ENCODE data around the gene SLC6A8. TPM values are rescaled to one million over a fixed set of nuclear protein-coding genes. Genes with fewer than 3 reads are reported as not detected.

SLC6A8 gene
- total RNA-seq, 1 donor from 2014 or later: 56.8 TPM

GRCh38 chrX:153725039-153725831 lies 37.5 kb downstream of the SLC6A8 start:
- Mint-ChIP-seq H3K9me3 (no peaks in the 10 kb centered on the region), H3K27me3 (no peaks in the 10 kb centered on the region)

DNA sequence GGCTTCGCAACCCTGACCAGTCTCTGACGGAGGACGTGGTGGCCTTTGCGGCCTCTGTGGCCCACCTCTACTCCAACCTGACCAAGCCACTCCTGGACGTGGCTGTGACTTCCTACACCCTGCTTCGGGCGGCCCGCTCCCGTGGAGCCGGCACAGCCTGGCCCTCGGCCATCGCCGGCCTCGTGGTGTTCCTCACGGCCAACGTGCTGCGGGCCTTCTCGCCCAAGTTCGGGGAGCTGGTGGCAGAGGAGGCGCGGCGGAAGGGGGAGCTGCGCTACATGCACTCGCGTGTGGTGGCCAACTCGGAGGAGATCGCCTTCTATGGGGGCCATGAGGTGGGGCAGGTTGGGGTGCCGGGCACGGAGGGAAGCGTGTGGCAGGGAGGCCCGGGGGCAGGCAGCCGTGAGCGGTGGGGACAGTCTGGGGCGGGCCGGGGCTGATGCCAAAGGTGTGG lies 38.1 kb downstream of the SLC6A8 start:
- TF ChIP-seq, protein P1, sequence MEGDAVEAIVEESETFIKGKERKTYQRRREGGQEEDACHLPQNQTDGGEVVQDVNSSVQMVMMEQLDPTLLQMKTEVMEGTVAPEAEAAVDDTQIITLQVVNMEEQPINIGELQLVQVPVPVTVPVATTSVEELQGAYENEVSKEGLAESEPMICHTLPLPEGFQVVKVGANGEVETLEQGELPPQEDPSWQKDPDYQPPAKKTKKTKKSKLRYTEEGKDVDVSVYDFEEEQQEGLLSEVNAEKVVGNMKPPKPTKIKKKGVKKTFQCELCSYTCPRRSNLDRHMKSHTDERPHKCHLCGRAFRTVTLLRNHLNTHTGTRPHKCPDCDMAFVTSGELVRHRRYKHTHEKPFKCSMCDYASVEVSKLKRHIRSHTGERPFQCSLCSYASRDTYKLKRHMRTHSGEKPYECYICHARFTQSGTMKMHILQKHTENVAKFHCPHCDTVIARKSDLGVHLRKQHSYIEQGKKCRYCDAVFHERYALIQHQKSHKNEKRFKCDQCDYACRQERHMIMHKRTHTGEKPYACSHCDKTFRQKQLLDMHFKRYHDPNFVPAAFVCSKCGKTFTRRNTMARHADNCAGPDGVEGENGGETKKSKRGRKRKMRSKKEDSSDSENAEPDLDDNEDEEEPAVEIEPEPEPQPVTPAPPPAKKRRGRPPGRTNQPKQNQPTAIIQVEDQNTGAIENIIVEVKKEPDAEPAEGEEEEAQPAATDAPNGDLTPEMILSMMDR (conservative IDR thresholded peaks at IDR 0.05): no peak
- no peaks in the 10 kb centered on the region for H3K27me3 Mint-ChIP-seq
- H3K27ac Mint-ChIP-seq: no peak overlapping the region
- H3K4me3 Mint-ChIP-seq: peak overlapping the region; percentile 20
- DNase-seq (ENCODE audit: extremely low spot score, unreplicated experiment): no peak
- H3K36me3 Mint-ChIP-seq: peaks cover 10% of the 10 kb centered on the region
- H3K9me3 Mint-ChIP-seq: no peaks in the 10 kb centered on the region
- peaks cover 9% of the 10 kb centered on the region for H3K4me1 Mint-ChIP-seq (ENCODE audit: unreplicated experiment)

More at GRCh38 chrX:153725039-153725831, 37.5 kb downstream of the SLC6A8 start:
- Mint-ChIP-seq H3K27ac (no peak overlapping the region), H3K4me3 (peak overlapping the region; percentile 59), H3K36me3 (peaks cover 6% of the 10 kb centered on the region), H3K4me1 (ENCODE audit: unreplicated experiment) (peaks cover 9% of the 10 kb centered on the region)
- DNase-seq (ENCODE audit: extremely low spot score, unreplicated experiment): peak; percentile 58
- TF ChIP-seq, protein P1 (conservative IDR thresholded peaks at IDR 0.05): no peak

GRCh38 chrX:153726286-153727122 lies 38.8 kb downstream of the SLC6A8 start:
- peak overlapping the region; percentile 31 for H3K4me3 Mint-ChIP-seq
- no peaks in the 10 kb centered on the region for H3K9me3 Mint-ChIP-seq
- no peak for DNase-seq (ENCODE audit: extremely low spot score, unreplicated experiment)
- peaks cover 9% of the 10 kb centered on the region for H3K4me1 Mint-ChIP-seq (ENCODE audit: unreplicated experiment)
- peaks cover 13% of the 10 kb centered on the region for H3K36me3 Mint-ChIP-seq
- H3K27me3 Mint-ChIP-seq: no peaks in the 10 kb centered on the region
- TF ChIP-seq, protein P1 (conservative IDR thresholded peaks at IDR 0.05): no peak
- peak overlapping the region; percentile 31 for H3K27ac Mint-ChIP-seq

GRCh38 chrX:153727123-153727931 lies 39.6 kb downstream of the SLC6A8 start:
- Mint-ChIP-seq H3K4me1 (ENCODE audit: unreplicated experiment) (peaks cover 4% of the 10 kb centered on the region), H3K27ac (peak overlapping the region; percentile 31), H3K36me3 (peaks cover 10% of the 10 kb centered on the region), H3K27me3 (no peaks in the 10 kb centered on the region), H3K9me3 (no peaks in the 10 kb centered on the region), H3K4me3 (peak overlapping the region; percentile 31)
- DNase-seq (ENCODE audit: extremely low spot score, unreplicated experiment): no peak
- TF ChIP-seq, protein P1 (conservative IDR thresholded peaks at IDR 0.05): no peak

GRCh38 chrX:153728095-153728494 lies 40.4 kb downstream of the SLC6A8 start:
- no peaks in the 10 kb centered on the region for H3K27me3 Mint-ChIP-seq
- no peak overlapping the region for H3K27ac Mint-ChIP-seq
- TF ChIP-seq, protein P1 (conservative IDR thresholded peaks at IDR 0.05): no peak
- H3K9me3 Mint-ChIP-seq: no peaks in the 10 kb centered on the region
- DNase-seq (ENCODE audit: extremely low spot score, unreplicated experiment): no peak
- peaks cover 3% of the 10 kb centered on the region for H3K4me1 Mint-ChIP-seq (ENCODE audit: unreplicated experiment)
- H3K4me3 Mint-ChIP-seq: no peak overlapping the region
- peaks cover 9% of the 10 kb centered on the region for H3K36me3 Mint-ChIP-seq

All from type B pancreatic cell (in vitro differentiated cells).